Activated CD4-positive, CD25-positive, alpha-beta regulatory T cell treated with anti-CD3 and anti-CD28 coated beads, Interleukin-2, amount 50 U/mL, for 16 hours (primary cell): Measurements from ENCODE around the gene TOPAZ1.

Source experiments
- DNase-seq: peaks from one replicate; pipeline ENCODE4 v3.0.0-alpha.2; 2020; ENCODE audit warnings: low read depth, low spot score

The TOPAZ1 gene

GRCh38 chr3:44241706-44242105, at the start of gene TOPAZ1:
Gene TOPAZ1, plus strand, starts transcription at chr3:44241886. Its CDS starts 168 bp downstream, at chr3:44242054.
- no peak for DNase-seq

GRCh38 chr3:44198284-44199269, 43.1 kb upstream of the TOPAZ1 start:
- DNase-seq = peak; percentile 52

GRCh38 chr3:44206261-44206660, 35.4 kb upstream of the TOPAZ1 start:
- no peak for DNase-seq

GRCh38 chr3:44206862-44207652, 34.6 kb upstream of the TOPAZ1 start:
- DNase-seq = no peak

GRCh38 chr3:44208086-44208485, 33.6 kb upstream of the TOPAZ1 start:
- DNase-seq = no peak

GRCh38 chr3:44208568-44208967, 33.1 kb upstream of the TOPAZ1 start:
- no peak for DNase-seq

GRCh38 chr3:44210967-44211366, 30.7 kb upstream of the TOPAZ1 start:
- DNase-seq = no peak

GRCh38 chr3:44222337-44222736, 19.3 kb upstream of the TOPAZ1 start:
- DNase-seq = no peak

- DNase-seq = no peak
Measured at GRCh38 chr3:44223299-44223698, 18.4 kb upstream of the TOPAZ1 start.

GRCh38 chr3:44224131-44224530, 17.6 kb upstream of the TOPAZ1 start:
- DNase-seq = no peak

- DNase-seq = no peak
Measured at GRCh38 chr3:44226573-44226972, 15.1 kb upstream of the TOPAZ1 start.

GRCh38 chr3:44227632-44228031, 14.1 kb upstream of the TOPAZ1 start:
- DNase-seq = no peak

- DNase-seq = no peak
Measured at GRCh38 chr3:44228900-44229299, 12.8 kb upstream of the TOPAZ1 start.

- DNase-seq = no peak
Measured at GRCh38 chr3:44232407-44232806, 9.3 kb upstream of the TOPAZ1 start.

GRCh38 chr3:44234648-44235268, 6.9 kb upstream of the TOPAZ1 start:
- DNase-seq = no peak

GRCh38 chr3:44235604-44236484, 5.8 kb upstream of the TOPAZ1 start:
- DNase-seq = no peak

- no peak for DNase-seq
Measured at GRCh38 chr3:44236485-44236908, 5.2 kb upstream of the TOPAZ1 start.

GRCh38 chr3:44237161-44237560, 4.5 kb upstream of the TOPAZ1 start:
- no peak for DNase-seq

GRCh38 chr3:44237665-44238064, 4.0 kb upstream of the TOPAZ1 start:
- no peak for DNase-seq

- DNase-seq = no peak
Measured at GRCh38 chr3:44238889-44239288, 2.8 kb upstream of the TOPAZ1 start.

GRCh38 chr3:44240061-44240460, 1.6 kb upstream of the TOPAZ1 start:
- no peak for DNase-seq
